Hindlimb muscle (tissue), 1 donor: ENCODE data around the gene WNT10A. TPM values are rescaled to one million over a fixed set of nuclear protein-coding genes. Genes with fewer than 3 reads are reported as not detected.

Experiments
- DNase-seq: peaks from one replicate; pipeline ENCODE4 v3.0.0-alpha.2; 2013
- polyA plus RNA-seq: library from polyadenylated mRNA; unstranded; fragments of 120-200 nt; gene quantifications from one replicate; pipeline ENCODE4 v1.2.1, GENCODE V29; 2013; ENCODE audit not compliant: insufficient read length

The WNT10A gene
- polyA plus RNA-seq, 1 donor, result 0.23 TPM

DNA sequence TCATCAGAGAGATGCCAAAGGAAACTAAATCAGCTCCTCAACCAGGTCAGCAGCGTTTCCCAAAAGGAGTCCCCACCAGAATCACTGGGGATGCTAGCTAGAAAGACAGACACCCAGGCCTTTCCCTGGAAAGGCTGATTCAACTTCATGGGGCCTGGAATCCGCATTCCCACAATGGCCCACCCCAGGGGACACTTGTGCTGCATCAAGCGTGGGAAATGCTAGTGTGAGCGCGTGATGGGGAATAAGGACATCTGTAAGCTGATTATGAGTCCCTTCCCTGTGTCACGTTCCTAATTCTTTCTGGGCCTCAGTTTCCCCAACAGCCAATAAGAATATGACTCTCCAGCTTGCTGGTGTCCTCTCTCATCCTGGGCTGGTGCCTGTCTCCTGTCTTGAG, 2.2 kb upstream of the WNT10A start:
- DNase-seq, result no peak

DNA sequence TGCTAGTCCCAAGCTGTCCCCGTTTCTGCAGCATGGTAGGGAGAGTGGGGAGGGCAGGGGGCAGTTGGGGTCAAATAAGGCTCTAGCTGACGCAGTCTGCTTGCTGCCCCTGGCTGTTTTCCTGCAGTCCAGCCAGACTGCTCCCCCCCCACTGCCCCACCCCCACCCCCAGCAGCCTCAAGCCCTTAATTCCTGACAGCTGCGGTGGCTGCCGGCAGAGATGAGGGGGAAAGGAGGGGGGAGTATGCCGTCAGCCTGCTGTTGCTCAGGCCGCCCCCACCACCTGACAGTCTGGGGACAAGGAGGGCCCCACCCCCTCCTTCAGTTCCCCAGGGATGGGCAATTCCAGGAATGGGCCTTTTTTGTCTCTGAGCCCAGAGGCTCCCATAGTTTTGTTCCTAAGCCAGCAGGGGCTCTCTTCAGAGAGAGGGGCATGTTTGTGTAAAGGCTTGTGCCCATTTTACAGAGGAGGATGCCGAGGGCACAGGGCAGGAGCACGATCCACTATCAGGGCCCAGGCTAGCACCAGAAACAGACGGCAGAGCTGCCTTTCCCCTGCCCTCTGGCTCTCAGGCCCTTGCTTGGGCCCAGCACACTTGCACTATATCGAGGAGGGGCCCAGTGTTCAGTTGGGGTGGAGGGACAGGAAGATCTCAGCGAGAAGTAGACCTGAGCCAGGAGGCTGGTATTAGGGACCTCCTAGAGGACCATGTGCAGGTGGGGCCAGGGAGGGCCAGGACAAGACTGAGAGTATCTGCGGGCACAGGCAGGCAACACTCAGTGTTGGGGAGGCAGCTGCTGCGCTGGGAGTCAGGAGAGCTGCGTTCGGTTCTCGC, 1.5 kb upstream of the WNT10A start:
- no peak for DNase-seq

DNA sequence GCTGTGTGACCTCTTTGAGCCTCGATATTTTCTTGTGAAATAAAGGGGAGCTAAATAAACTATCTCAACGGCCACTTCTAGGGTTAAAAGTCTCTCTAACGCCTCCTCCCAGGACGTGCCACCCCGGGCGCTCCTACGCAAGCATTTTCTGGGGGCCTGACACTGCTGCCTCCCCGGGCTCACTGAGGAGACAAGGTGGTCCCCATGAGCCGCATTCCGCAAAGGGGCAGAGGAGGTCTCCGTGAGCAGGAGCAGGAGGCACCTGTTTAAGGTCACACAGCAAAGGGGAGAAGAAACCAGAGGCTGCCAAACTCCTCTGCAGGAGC, 913 bp upstream of the WNT10A start:
- DNase-seq, result no peak

DNA sequence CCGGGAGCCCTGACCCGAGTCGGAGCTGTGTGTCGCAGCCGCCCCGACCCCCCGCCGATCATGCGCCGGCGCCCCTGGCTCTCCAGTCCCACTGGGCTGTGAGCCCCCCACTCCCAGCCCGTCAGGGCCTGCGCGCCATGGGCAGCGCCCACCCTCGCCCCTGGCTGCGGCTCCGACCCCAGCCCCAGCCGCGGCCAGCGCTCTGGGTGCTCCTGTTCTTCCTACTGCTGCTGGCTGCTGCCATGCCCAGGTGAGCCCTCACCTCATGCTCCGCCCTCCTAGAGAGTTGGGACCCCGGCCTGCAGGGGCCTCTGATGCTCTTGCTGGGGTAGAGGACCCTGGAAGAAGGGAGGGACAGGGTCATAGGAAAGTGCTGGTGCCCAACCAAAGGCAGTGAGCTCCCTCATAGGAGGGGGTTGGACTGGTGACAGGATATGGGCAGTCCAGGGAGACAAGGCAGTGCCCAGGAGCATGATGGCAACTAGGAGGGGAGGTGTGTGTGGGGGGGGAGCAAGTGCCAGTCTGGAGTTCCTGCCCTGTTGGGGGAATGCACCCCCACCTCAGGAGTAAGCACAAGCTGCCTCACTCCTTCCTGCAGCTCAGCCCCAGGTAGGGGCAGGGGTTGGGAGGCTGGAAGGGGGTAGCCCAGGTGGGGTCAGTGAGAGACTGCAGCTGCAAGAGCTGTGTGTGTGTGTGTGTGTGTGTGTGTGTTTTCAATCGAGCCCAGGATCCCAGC, 375 bp downstream of the WNT10A start:
- DNase-seq, result no peak

DNA sequence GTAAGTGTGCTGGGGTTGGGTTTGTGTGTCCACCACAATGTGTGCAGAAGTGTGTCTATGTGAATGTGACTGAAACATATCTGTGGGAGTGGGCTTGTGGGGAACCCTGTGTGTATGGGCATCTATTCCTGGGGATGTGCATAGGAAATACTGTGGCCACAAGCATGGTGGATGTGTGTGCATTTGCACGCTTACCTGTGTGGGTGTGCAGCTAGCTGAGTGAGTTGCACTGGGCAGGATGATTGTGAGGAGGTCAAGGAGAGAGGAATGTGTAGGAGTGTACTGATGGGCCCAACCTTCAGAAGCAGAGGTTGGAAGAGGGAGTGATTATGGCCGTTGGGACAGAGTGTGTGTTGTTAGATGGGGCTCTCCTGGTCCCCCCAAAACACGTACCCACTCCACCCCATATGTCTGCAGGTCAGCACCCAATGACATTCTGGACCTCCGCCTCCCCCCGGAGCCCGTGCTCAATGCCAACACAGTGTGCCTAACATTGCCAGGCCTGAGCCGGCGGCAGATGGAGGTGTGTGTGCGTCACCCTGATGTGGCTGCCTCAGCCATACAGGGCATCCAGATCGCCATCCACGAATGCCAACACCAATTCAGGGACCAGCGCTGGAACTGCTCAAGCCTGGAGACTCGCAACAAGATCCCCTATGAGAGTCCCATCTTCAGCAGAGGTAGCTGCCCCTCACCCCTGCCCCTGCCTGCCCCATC, 1.2 kb downstream of the WNT10A start:
- no peak for DNase-seq

DNA sequence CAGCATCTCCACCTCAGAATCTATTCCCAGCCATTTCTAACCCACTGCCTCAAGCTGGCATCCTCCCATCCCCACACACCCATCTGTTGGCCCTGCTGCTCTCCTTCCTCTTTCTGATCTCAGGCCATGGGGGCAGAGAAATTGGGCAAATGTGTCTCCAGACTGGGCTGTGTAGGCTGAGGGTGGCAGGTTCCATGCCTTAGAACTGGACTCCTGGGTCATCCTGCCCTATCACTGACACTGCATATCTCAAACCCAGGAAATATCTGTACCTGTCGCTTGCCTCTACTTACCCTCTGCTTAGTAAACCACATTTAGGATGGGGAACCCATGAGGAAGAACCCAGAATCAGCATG, 1.8 kb downstream of the WNT10A start:
- DNase-seq, result no peak

DNA sequence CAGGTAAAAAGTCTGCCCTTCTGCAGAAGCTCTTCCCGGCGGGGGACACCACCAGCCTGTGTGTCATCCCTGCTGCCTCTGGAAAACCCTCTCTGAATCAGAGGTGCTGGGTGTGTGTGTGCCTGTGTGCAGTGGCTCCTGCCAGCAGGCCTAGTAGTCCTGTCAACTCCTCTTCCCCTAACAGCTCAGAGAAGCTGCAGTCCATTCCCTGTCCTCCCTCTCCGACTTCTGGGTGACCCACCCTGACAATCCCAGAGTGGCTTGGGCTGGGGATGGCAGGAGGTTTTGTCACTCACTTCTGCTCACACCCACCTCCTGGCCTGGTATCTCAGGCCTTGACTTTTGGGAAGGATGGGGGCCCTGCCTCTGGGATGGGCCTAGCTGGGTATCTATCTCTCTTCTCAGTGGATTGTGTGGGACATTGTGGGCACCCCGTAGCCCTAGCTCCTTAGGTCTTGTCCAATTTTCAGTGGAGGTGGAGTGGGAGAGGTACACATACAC, 2.3 kb downstream of the WNT10A start:
- no peak for DNase-seq

DNA sequence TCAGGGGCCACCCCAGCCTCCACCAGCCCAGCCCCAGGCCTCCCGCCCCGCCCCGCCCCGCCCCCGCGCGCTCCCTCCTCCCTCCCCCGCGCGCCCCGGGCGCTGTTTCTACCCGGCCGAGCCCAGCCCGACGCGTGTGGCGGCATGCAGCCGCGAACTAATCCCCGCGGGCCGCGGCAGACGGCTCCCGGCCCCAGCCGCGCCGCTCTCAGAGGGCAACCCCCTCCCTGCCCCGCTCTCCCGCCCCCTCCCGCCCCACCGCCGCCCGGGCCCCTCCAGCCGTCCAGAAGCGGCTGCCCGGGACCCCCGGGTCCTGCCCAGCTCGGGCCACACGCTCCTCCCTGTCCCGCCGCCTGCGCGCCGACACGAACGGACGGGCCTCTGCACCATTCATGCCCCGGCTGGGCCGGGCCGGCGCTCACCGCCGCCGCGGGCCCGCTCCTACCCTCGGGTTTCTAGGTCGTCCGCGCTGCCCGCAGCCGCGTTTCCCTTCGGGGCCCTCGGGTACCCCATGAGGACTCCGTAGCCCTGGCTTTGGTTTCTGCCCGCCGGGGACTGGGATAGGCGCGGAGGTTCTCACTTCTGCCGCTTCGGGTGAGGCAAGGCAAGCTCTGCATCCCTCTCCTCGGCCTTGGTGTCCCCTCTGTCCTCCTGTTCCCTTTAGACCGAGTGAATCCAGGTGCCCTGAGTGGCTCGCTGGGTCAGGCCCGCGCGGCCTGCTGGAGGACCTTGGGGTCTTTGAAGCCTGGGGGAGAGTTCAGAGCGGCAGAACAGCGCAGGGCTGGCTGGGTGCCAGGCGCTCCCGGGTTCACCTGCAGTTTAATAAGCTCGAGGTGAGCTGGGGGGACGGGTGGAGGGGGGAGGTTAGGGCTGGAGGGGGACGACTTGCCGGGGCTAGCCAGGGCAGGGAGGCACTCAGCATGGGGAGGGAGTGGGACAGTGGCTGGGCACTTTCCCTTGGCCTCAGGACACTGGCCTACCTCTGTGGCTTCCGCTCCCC, 3.1 kb downstream of the WNT10A start:
- no peak for DNase-seq

DNA sequence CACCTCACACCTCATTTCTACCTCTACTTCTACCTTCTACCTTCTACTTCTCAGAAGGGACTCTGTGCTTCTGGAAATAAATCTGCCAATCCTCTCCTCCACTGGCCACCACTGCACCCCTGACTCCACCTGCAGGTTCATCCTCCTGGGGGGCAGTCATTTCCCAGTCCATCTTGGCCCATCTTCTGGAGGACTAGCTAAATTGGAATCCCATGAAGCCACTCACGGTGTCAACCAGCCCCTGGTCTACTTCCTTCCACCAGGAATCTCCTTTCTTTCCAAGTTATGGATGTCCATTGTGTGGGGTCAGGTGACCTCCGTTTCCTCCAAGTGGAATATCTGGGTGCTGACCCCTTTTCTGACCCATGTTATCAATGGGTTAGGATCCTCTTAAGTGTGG, 3.9 kb downstream of the WNT10A start:
- DNase-seq, result no peak

DNA sequence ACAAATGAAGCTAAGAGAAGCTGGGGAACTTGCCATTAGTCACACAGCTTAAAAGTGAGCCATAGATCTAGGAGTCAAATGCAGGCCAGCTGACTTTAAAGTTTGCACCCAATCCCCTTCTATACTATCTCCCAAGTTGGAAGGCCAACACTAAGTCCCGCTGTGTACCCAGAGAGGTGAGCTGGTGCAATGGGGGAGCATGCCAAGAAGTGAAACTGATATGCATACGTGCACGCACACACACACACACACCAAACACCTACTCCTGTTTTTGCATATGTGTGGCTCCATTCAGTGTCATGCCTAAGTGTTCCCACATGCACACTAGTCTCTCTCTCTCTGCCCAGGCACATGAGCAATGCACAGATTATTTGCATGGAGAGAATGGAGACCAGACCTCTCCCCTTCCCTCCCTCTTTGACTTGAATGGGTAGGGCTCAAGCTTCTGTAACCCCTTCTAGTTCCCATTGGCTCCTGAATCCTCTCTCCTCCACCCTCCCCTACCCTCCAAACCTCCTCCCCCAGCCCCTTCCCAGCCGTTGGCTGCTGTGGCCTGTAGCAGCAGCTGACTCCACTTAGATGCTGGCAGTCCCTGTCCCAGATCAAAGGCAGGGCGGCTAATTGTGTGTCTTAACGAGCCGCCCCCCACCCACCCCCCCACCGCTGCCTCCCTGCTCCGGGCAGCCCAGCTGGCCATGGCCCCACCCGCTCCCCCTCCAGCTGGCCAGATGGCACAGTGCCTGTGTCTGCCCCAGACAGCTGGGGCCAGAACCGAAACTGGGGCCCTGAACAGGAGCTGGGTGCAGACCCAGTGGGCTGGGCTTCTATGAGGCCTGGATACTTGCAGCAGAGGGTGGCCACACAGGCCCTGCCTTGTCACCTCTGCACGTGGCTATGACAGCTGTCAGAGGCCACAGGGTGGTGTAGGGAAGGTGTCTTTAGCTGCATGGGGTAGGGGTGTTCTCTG, 5.6 kb downstream of the WNT10A start:
- DNase-seq, result no peak

DNA sequence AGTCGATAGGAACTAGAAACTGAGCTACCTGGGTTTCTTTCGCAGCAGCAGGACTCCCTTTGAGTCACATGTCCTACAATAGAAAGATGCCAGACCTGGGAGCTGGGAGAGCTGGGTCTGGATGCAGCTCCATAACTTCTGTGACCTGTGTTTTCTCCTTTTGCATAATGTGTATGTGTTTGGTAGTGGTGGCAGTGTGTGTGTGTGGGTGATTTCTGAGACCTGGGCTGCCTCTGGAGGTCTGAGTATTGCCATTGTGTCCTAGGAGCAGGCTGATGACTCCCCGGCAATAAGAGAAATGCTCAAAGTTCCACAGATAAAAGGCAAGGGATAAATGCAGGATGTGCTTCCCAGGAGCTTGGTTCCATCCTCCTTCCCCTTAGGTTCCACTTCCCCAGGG, 6.4 kb downstream of the WNT10A start:
- DNase-seq, result no peak

DNA sequence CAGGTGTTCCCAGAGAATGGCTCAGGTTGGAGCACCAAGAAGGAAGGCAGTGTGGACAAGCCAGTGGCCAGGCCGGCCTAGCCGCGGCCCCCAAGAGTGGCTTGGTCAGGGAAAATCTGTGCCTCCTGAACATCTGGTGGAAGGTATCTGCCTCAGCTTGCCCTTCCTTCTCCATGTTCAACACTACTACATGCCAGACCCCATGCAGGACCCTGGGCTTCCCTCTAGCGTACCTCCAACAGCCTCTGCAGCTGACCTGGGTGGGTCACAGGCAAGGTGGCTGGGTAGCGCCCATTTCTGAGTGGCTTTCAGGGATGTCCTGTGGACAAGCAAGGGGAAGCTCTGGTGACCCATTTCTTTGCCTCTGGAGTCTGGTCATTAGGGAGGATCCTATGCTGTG, 7.7 kb downstream of the WNT10A start:
- DNase-seq, result no peak

DNA sequence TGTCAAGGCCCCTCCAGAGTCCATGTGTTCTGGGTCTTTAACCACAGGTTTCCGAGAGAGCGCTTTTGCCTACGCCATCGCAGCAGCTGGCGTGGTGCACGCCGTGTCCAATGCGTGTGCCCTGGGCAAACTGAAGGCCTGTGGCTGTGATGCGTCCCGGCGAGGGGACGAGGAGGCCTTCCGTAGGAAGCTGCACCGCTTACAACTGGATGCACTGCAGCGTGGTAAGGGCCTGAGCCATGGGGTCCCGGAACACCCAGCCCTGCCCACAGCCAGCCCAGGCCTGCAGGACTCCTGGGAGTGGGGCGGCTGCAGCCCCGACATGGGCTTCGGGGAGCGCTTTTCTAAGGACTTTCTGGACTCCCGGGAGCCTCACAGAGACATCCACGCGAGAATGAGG, 9.3 kb downstream of the WNT10A start:
- DNase-seq, result no peak

DNA sequence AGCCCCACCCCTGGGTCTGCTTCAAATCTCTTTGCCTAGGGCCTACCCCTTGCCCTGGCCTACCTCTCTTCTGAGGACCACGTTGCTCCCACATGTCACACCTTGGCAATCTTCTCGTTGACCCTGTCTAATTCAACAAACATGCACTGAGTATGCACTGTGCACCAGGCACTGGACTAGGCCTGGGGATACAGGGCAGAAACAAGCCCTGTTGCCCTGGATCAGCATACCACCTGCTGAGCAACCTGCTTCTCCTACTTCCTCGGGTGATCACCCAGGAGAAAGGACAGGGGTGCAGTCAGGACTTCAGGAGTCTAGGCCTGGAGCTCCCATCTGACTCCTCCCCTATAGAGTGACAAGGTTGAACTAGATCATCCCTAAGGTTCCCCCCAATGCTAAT, 9.7 kb downstream of the WNT10A start:
- no peak for DNase-seq

DNA sequence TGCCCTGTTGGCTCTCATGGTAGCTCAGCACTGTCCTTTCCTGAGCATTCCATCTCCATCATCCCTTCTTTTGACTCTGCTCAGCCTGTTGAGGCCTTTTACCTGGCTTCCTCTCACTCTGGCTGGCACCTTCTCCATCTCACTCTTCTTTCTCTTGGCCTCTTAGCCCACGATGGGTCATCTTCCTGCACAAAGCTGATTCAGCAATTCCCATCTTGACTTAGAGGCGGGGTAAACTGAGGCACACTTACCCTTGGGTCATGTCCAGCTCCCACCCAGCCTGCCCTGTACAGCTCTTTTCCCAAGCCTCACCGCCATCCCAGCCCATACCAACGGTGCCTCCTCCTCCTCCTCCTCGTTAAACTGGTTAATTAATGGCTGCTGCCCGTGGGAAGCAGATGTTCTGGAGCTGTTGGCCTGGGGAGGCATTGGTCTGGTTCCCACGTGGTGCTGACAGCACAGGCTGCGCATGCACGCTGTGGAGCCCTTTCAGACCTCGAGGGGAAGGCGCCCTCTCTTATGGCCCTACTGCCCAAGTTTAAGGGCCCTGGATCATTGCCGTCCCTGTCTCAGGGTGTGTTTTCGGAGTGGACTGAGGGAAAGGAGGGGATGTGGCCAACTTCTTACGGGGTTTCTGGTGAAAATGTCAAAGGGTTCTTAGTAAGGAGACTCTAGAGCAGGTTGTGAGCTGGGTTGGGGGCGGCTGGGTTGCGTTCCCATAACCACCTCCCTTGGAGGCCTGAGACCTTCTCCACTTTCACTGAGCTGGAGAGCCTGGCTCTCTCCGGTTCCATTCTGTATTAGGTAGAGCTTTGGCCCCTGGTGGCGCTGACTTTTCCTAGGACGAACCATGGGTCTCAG, 10.9 kb downstream of the WNT10A start:
- DNase-seq, result no peak

DNA sequence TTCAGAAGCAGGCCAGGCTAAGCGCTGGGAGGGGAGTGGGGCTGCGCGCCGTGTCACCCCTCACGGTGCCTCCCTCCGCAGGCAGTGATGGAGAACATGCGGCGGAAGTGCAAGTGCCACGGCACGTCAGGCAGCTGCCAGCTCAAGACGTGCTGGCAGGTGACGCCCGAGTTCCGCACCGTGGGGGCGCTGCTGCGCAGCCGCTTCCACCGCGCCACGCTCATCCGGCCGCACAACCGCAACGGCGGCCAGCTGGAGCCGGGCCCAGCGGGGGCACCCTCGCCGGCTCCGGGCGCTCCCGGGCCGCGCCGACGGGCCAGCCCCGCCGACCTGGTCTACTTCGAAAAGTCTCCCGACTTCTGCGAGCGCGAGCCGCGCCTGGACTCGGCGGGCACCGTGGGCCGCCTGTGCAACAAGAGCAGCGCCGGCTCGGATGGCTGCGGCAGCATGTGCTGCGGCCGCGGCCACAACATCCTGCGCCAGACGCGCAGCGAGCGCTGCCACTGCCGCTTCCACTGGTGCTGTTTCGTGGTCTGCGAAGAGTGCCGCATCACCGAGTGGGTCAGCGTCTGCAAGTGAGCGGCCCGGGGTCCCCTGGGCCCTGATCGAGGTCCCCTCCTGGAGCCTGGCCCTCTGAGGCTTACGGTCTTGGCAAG, 12.2 kb downstream of the WNT10A start:
- DNase-seq, result peak; percentile 54

DNA sequence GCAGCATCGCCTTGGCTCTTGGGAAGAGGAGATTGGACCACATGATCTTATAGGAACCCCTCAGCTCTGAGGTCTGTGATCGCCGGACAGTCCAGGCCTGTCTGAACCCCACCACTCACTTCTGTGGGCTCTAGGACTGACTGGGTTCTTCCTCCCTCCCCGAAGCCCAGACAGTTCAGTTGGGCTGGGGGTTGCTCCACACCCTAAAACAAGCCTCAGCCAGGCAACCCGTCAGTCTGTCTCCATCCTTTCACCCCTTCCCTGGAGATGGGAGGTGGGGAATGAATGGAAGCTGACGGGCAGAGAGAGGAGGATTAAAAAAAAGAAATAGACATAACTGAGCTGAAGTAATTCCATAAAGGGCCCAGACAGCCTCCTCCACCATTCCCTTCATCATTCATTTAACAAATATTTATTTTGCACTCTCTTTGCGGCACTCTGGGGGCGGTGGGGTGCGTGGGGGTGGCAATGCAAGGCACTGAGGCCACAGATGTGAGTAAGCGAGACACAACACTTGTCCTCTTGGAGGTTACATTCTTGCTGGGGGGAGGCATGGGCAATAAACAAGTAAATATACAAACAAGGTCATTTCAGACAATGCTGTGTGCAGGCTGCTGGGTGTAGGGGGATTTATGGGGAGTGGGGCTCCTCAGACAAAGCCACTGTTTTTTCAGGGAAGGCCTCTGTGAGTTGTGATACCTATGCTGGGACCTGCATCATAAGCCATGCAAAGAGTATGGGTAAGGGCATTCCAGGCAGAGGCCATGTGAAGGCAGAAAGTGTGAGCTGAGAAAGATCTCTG, 12.9 kb downstream of the WNT10A start:
- DNase-seq, result no peak

DNA sequence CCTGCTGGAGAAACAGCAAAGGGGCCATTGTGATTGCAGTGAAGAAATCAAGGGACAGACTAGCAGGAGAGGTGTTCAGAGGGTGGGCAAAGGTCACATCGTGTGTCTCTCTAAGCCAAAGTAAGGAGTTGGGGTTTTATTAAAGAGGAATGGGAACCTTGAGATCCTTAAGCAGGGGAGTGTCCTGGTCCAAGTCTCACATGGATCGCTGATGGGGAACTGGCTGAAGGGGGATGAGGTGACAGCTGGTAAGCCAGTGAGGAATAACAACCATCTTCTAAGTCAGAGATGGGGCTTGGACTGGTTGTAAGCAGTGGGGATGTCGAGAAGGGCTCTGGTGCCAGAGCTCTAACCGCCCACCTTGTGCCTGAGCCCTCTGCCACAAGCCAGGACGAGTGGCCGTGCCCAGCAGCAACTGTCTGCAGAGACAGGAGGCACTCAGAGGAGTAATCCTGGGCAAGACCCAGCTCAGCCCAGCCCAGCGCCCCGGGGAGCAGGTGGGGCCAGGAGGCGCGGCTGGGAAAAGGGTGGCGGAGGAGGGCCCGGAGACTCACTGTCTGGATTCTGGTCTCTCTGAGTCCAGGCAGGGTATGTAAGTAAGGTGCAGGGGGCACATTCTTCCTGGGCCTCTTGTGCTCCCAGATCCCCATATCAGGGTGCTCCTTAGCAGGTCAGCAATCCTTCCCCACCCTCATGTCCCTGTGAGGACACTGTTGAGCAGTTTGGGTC, 13.7 kb downstream of the WNT10A start:
- no peak for DNase-seq
